HL-60/S4 treated with retinoic acid at 250 ng/mL for 4 days and 3 days (cell line): ENCODE measurements around the gene FAM120C.

Experiments used
- in situ Hi-C: fragments of 300-500 bp; cut with MboI; formaldehyde crosslinking; loops from 2 replicates; pipeline ENCODE4 v1.7.0; 2022; ENCODE audit warnings: low sequenced_read_pairs

The FAM120C gene, protein sequence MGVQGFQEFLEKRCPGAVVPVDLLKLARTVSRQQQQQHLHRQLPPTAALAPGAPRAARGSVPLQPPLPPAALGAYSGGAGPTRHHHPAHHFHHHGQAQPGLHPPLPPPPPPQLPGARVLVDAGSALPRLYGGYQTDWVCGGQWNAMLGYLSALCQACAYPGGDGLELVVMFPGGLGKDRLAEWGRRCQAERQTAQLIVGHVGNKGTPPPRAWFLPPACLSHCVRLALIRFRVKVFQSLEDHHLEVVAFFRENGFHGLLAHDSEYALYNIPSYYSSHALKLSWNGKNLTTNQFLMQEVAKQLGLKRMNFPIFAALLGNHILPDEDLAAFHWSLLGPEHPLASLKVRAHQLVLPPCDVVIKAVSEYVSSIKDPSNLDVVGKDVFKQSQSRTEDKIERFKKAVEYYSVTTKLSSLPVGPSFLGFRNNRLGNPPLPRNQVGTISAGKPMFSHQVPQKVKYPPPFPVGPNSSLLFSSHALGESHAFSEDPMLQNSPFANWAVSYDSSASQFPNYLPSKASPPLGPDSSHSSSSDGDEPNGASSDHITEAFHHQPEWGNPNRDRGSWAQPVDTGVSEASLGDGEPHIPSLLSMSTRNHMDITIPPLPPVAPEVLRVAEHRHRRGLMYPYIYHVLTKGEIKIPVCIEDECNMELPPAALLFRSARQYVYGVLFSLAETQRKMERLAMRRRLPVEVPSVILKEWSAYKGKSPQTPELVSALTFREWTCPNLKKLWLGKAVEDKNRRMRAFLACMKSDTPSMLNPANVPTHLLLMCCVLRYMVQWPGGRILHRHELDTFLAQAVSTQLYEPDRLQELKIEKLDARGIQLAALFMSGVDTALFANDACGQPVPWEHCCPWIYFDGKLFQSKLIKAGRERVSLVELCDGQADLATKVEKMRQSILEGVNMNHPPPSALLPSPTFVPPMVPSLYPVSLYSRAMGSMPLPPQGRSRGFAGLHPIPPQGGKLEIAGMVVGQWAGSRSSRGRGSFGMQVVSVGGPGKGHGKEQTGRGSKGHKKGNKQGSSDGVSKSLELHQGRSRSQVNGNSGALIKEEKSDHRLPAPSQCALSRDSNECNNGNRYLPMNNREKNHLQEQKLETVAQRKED

DNA sequence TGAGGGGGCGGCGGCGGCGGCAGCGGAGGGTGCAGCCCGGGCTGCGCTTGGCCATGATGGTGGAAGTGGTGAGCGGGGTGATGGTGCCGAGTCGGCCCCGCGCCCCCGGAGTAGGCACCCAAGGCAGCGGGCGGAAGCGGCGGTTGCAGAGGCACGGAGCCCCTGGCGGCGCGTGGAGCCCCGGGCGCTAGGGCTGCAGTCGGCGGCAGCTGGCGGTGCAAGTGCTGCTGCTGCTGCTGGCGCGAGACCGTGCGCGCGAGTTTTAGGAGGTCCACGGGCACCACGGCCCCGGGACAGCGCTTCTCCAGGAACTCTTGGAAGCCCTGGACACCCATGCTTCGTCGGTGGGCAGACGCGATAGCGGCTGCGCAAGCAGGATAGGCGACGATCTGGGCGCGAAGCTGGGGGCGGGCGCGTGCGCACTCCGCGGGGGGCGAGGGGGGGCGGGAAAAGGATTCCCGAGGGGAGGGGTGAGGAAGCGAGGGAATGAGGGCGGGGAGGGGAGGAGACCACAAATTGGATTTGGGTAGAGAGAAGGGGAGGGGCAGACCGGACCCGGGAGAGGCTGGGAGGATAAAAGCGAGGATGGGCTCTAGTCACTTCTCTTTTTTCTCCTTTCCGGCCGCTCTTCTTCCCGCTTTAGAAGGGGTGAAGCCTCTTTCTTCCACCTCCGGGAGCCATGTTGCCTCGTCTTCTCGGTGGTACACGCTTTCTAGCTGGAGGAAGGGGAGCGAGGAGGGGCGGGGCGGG lies at the start of gene FAM120C:
TSS of gene FAM120C (minus strand) at position 391 of the 750 bp plus-strand sequence. CDS start at position 335, 56 bp downstream.
- in situ Hi-C loops, result no loop called here

DNA sequence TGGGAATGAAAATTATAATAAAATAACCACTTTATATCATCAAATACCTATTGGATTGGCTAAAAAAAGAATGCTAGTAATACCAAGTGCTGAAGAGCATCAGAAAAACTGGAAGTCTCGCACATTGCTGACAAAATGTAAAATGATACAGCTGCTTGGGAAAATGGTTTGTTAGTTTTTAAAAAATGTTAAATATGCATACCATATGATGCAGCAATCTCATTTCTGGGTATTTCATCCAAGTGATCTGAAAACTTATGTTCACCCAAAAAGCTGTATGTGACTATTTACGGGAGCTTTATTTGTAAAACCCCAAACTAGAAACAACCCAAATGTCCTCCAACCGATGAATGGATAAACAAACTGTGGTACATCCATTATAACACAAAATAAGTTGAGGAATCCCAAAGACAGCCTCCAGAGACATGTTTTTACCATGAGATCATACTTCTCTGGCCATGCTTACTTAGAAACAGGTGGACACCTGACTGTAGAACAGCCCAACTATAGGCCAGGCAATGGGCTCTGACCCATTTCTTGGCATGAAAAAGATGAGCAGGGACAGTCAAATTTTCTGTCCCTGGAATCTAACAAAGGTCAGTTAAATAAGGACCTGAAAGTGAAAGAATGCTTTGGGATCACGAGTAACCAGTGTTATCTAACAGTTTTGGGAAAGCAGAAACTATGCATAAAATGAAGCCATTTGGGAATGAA lies 47.5 kb upstream of the FAM120C start:
- in situ Hi-C loops, result no loop called here

GRCh38 chrX:54223581-54223980 lies 40.5 kb upstream of the FAM120C start:
- in situ Hi-C loops, result no loop called here

DNA sequence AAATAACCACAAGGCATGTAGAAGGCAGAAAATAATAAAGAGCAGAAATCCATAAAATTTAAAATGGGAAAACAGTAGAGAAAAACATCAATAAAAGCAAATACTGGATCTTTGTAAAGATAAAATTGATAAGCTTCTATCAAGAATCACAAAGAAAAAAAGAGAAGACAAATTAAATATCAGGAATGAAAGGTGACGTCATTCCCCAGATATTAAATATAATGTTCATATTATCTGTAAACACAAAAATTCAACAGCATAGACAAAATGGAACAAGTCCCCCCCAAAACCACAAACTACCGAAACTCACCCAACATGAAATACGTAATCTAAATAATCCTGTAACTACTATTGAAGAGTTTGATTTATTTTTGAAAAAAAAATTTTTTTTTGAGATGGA lies 30.5 kb upstream of the FAM120C start:
- in situ Hi-C loops, result no loop called here

- in situ Hi-C loops, result no loop called here
These were observed 25.5 kb upstream of the FAM120C start for GRCh38 chrX:54208531-54208930.

GRCh38 chrX:54198262-54198661 lies 15.2 kb upstream of the FAM120C start:
- in situ Hi-C loops, result no loop called here

DNA sequence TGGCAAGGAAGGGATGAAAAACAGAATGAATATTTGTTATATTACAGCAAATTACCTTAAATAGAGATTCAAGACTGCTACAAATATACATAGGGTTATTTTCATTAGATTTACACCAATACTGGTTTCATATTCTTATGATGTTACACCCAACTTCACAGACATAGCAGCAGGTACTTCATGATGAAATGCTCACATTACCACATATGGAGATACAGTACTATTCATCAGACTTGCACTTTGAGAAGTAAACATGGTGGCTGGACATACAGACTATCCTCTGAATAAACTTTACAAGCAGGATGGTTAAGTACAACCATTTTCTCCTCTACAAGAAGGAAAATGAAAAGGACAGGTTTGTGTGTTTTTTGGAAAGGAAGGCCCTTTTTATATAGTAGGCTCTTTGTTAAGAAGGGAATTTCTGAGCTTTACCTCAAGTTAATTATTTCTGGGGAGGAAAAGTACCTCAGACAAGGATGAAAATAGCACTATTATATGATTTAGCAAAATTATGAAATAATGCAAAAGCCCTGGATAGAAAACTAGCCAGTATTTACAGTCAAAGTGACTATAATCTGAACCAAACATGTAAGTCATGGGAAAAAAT lies 12.0 kb upstream of the FAM120C start:
- in situ Hi-C loops, result no loop called here

DNA sequence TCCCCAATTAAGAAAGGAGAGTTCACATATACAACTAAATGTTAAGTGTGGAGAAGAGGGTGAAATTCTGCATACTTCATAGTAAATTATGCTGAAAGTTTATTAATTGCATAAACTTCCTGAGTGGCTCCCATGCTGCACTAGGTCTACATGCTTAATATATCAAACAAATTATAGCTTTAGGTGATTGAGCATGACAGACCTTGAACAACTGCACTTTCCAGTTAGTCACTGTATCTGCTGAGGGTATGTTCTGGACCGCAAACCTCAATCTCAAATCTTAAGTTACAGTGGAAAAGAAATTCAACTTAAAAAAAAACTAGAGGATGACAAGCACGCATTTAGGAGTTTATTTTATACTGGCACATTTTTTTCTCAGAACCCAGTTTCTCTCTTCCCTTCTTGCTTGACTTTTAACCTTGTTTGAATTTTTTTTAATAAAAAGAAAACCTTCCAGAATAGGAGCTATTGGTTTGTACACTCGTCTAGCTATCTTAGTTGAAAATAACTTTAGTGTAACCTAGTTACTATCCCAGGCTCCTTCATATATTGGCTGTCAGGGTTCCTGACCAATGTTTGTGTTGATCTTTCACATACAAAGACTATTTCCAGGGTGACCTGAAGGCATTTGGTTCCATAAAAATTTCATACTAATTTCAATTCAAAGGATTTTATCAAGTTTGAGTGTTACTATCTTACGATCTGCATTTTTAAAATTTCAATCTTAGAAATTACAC lies 10.2 kb upstream of the FAM120C start:
- in situ Hi-C loops, result no loop called here

- in situ Hi-C loops, result no loop called here
These were observed 1.4 kb upstream of the FAM120C start for GRCh38 chrX:54184474-54184873.

GRCh38 chrX:54182194-54182863 lies 725 bp downstream of the FAM120C start:
- in situ Hi-C loops, result no loop called here

DNA sequence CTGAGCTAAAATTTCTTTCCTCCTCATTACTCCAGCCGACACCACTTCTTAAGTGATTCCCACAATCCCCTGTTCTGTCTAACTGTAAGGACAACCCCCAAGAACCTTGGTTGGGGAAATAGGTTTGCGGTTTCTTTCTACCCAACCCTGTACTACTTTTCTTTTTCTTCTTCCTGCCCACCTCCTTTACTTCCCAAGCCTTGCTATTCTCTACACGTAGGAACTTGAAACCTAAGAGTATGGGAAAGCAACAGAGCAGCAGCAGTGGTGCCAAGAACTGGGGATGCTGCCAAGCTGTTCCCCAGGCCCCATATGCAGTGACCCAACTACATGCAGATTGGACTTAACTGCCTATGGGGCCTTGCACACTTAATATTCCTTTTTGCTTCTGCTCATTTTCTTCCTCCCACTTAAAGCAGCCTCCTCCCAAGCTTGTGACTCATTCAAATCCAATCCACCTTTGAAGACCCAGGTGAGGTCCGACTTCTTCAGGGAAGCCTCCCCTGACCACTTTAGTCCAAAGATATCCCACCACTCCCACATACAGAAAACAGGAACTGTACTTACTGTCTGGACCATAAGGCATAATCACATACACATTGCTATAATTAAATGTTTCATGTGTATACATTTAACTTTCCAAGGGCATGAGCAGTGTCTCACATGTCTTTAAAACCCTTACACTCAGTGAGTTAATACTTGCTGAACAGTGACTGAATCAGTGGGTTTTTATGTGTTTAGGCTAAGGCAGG lies 1.7 kb downstream of the FAM120C start:
- in situ Hi-C loops, result no loop called here

DNA sequence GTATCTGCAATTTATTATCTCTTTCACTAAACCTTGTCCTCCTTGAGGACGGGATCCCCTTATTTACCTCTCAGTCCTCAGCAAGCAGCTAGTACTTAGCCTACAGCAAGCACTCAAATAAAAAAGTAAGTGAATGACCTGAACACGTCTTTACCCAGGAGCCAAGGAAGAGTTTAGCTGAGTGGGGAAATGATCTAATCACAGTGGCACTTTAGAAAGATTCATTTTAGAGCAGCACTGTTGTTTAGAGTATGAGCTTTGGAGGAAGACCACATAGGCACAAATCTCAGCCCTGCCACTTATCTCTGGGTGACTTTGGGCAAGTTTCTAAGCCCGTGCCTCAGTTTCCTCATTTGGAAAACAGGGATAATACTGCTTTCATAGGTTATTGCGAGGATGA lies 2.7 kb downstream of the FAM120C start:
- in situ Hi-C loops, result no loop called here

- in situ Hi-C loops, result no loop called here
These were observed 4.7 kb downstream of the FAM120C start for GRCh38 chrX:54178100-54178940.

DNA sequence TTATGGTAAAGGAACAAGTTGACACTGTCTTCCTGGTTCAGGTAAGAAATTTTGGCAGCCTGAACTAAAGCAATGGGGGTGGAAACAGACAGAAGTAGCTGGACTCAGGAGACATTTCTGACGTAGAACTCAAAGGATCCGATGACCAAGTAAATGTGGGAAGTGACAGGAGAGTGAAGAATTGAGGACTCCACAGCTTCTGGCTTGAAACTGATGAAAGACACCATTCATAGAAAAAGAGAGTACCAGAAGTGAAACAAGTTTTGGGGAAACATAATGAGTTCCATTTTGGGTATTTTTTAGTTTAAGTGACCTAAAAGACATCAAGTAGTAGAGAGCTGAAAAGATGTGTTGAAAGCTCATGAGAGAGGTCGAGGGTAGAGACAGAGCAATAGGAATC lies 5.7 kb downstream of the FAM120C start:
- in situ Hi-C loops, result no loop called here

GRCh38 chrX:54173791-54174190 lies 9.3 kb downstream of the FAM120C start:
- in situ Hi-C loops, result no loop called here

- in situ Hi-C loops, result no loop called here
These were observed 10.6 kb downstream of the FAM120C start for GRCh38 chrX:54172455-54172854.
